AG09319 (cell line): Measurements from ENCODE around the gene B3GNT8.

Experiments
- DNase-seq: peaks from one replicate; pipeline ENCODE4 v3.0.0-alpha.2; 2010; ENCODE audit warnings: low read depth; ENCODE audit errors: extremely low read depth
- CTCF ChIP-seq: IDR thresholded peaks from 2 replicates; pipeline ENCODE4 v1.5.1; 2011; ENCODE audit warnings: low read depth, mild to moderate bottlenecking, inconsistent platforms, low read length, moderate library complexity

B3GNT8 gene

GRCh38 chr19:41377977-41378709, 49.0 kb downstream of the B3GNT8 start:
- no peak for DNase-seq
- no peak for TF ChIP-seq CTCF

- DNase-seq, result no peak
- no peak for TF ChIP-seq CTCF
Observed at GRCh38 chr19:41376998-41377365, 50.2 kb downstream of the B3GNT8 start.

- no peak for TF ChIP-seq CTCF
- no peak for DNase-seq
Observed at GRCh38 chr19:41376241-41376997, 50.8 kb downstream of the B3GNT8 start, which contains the start of gene TMEM91. Gene TMEM91 (plus strand): TSS chr19:41376533. CDS start chr19:41378310, 1,777 bp downstream.
